Activated CD4-positive, CD25-positive, alpha-beta regulatory T cell treated with anti-CD3 and anti-CD28 coated beads, Interleukin-2, amount 50 U/mL, for 72 hours (primary cell): ENCODE data around the gene HSPA1B.
A peak's percentile ranks its signal among the peaks of the same experiment; 100 is the strongest.
"Not testable (repeated sequence)": the region's sequence is repeated elsewhere in the genome, so short reads cannot be mapped to it uniquely, and the experiment has no call there.

Source experiments
- DNase-seq: peaks from one replicate; pipeline ENCODE4 v3.0.0; 2021

The HSPA1B gene

DNA sequence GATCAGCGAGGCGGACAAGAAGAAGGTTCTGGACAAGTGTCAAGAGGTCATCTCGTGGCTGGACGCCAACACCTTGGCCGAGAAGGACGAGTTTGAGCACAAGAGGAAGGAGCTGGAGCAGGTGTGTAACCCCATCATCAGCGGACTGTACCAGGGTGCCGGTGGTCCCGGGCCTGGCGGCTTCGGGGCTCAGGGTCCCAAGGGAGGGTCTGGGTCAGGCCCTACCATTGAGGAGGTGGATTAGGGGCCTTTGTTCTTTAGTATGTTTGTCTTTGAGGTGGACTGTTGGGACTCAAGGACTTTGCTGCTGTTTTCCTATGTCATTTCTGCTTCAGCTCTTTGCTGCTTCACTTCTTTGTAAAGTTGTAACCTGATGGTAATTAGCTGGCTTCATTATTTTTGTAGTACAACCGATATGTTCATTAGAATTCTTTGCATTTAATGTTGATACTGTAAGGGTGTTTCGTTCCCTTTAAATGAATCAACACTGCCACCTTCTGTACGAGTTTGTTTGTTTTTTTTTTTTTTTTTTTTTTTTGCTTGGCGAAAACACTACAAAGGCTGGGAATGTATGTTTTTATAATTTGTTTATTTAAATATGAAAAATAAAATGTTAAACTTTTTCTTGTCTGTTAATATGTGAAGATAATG lies 2.2 kb downstream of the HSPA1B start:
- DNase-seq, result no peak

DNA sequence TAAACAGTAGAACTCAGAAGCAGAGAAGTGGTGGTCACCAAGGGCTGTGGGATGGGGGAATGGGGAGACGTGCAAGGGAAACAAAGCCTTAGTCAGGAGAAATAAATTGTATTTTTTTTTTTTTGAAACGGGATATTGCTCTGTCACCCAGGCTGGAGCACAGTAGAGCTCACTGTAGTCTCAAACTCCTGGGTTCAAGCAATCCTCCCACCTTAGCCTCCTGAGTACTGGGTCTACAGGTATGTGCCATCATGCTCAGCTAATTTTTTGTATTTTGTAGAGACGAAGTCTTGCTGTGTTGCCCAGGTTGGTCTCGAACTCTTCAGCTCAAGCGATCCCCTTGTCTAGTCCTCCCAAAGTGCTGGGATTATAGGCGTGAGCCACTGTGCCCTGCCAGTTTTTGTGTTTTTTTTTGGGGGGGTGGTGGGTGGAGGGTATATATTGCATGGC lies 3.4 kb downstream of the HSPA1B start:
- DNase-seq, result no peak

- no peak for DNase-seq
Observed at GRCh38 chr6:31831350-31832215, 4.0 kb downstream of the HSPA1B start.

- peak; percentile 81 for DNase-seq
Observed at GRCh38 chr6:31834367-31835250, 7.1 kb downstream of the HSPA1B start.

DNA sequence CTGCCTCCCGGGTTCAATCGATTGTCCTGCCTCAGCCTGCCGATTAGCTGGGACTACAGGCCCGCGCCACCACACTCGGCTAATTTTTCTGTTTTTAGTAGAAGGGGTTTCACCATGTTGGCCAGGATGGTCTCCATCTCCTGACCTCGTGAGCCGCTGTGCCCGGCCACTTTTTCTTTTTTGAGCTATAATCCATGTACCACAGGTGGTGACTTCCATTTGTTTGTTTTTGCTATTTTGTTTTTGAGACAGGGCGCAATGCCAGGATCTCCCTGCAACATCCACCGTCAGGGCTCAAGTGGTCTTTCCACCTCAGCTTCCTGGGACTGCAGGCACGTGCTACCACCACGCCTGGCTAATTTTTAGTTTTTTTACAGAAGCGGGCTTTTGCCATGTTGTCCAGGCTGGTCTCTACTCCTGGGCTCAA lies 8.5 kb downstream of the HSPA1B start:
- no peak for DNase-seq

GRCh38 chr6:31836474-31837368 lies 9.2 kb downstream of the HSPA1B start:
- no peak for DNase-seq

DNA sequence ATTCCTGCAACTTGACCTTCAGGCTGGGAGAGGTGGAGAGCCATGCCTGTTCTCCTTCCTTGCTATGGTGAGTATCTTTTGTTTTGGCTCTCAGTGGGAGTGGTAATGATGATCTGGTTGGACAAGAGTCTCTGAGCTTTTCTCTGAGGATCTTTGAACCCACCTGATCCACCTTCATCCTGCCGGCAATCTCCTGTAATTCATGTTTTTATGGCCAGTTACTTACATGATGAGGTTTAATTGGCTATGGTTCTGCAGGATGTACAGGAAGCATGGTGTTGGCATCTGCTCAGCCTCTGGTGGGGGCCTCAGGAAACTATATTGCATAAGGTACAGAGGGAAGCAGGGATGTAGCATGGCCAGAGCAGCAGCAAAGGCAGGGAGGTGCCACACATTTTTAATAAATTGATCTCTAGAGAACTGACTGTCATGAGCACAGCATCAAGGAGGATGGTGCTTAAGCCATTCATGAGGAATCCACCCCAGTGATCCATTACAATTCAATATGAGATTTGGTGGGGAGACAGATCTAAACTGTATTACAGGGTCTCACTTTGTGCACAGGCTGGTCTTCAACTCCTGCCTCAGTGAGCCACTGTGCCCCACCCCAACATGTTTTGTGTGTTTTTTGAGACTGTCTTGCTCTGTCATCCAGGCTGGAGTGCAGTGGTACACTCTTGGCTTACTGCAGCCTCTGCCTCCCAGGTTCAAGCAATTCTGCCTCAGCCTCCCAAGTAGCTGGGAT lies 10.0 kb downstream of the HSPA1B start:
- DNase-seq, result no peak

DNA sequence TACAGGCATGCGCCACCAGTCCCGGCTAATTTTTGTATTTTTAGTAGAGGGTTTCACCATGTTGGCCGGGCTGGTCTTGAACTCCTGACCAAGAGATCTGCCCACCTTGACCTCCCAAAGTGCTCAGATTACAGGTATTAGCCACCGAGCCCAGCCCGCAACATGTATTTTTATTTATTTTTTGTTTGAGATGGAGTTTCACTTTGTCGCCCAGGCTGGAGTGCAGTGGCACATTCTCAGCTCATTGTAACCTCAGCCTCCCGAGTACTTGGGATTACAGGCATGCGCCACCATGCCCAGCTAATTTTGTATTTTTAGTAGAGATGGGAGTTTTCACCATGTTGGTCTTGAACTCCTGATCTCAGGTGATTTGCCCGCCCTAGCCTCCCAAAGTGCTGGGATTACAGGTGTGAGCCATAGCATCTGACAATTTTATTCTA lies 10.6 kb downstream of the HSPA1B start:
- not testable (repeated sequence) for DNase-seq

DNA sequence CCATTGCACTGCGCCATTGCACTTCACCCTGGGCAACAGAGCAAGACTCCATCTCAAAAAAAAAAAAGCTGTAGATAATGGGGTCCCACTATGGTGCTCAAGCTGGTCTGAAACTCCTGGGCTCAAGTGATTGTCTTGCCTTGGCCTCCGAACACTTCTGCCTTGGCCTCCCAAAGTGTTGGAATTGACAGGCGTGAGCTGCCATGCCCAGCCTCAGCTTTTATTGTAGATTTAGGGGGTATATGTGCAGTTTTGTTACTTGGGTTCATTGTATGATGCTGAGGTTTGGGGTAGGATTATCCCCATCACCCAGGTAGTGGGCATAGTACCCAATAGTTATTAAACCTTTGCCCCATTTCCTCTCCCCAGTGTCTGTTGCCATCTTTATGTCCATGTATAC lies 11.4 kb downstream of the HSPA1B start:
- no peak for DNase-seq

DNA sequence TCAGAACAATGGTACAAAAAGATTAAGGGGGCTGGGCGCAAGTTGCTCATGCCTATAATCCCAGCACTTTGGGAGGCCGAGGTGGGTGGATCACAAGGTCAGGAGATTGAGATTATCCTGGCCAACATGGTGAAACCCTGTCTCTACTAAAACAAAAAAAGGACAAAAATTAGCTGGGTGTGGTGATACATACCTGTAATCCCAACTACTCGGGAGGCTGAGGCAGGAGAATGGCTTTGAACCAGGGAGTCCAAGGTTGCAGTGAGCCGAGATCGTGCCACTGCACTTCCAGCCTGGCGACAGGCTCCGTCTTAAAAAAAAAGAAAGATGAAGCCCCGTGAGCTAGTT lies 12.2 kb downstream of the HSPA1B start:
- DNase-seq, result not testable (repeated sequence)

GRCh38 chr6:31842053-31842452 lies 14.5 kb downstream of the HSPA1B start:
- DNase-seq, result no peak

DNA sequence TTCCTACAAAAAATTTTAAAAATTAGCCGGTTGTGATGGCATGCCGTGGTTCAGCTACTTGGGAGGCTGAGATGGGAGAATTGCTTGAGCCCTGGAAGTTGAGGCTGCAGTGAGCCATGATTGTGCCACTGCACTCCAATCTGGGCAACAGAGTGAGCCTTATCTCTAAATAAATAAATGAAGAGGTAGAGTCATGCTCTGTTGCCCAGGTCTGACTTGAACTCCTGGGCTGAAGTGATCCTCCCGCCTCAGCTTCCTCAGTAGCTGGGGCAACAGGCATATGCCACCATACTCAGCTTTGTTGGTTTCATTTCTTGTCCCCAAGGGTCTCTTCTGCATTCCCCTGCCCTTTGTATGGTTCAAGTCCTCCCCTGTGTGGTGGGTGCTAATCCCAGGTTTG lies 17.0 kb downstream of the HSPA1B start:
- no peak for DNase-seq

DNA sequence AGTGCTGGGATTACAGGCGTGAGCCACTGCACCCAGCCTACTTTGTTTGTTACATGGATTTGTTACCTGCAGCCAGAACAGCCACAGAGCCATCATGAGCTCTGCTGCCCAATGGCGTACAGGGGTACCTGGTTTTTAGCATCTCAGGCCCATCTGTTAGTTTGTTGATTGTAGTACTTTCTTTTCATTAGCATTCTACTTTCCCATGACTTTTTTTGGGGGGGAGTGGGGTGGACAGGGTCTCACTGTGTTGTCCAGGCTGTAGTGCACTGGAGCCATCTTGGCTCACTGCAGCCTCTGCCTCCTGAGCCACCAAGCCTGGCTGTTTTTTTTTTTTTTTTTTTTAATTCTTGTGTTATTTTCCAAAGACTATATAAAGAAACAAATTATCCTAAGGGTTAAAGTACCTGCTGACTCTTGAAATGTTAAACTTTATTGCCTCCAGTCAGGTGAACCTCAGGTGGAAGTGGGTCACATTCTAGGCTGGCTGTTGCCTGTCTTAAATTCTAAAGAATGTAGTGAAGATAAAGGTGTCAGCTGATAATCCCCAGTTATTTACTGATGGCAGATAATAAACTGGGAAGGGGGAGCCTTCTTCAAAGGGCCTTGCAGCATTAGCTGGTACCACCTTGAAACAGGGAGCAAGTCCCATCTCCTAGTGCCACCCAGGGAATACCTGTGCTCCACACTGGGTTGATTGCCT lies 19.9 kb downstream of the HSPA1B start:
- no peak for DNase-seq

DNA sequence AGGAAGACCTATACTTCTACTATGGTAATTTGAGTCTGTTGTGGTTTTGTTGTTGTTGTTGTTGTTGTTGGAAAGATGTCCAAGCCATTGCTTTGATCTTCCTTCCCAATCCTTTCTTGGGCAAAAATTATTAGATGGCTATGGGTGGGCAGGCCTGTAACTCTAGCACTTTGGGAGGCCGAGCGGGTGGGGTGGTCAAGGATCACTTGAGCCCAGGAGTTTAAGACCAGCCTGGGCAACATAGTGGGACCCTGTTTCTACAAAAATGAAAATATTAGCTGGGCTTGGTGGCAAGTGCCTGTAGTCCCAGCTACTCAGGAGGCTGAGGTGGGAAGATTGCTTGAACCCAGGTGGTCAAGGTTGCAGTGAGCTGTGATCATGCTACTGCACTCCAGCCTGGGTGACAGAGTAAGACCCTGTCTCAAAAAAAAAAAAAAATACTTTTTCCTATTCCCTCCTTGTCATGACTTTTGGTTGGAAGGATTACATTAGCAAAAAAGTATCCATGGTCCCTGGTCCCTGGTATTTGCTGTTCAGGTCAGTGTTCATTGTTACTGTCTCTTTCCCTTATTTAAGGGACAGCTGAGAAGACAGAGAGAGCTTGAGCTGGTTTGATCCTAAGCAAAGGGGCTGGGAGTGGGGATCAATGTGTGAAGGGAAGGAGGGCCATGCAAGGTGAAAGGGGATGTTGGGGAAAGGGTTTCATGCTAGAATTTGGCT lies 23.4 kb downstream of the HSPA1B start:
- no peak for DNase-seq

GRCh38 chr6:31851485-31851832 lies 23.9 kb downstream of the HSPA1B start:
- DNase-seq, result no peak

GRCh38 chr6:31851980-31852718 lies 24.6 kb downstream of the HSPA1B start:
- not testable (repeated sequence) for DNase-seq

DNA sequence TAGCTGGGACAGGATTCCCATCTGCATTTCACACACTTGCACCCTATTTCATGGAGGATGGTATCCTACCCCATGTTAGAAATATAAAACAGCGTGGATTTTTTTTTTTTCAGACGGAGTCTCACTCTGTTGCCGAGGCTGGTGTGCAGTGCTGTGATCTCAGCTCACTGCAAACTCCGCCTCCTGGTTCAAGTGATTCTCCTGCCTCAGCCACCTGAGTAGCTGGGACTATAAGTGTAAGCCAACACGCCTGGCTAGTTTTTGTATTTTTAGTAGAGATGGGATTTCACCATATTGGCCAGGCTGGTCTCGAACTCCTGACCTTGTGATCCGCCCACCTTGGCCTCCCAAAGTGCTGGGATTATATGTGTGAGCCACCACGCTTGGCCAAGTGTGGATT lies 30.2 kb downstream of the HSPA1B start:
- DNase-seq, result not testable (repeated sequence)

DNA sequence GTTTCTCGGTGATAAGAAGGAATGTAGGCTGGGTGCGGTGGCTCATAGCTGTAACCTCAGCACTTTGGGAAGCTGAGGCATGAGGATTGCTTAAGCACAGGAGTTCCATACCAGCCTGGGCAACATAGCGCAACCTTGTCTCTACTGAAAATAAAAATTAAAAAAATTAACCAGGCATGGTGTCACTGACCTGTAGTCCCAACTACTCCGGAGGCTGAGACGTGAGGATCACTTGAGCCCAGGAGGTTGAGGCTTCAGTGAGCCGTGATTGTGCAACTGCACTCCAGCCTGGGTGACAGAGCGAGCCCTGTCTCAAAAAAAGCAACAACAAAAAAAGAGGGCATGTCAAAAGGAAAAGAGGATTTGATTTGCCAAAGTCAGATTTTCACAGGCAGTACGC lies 31.2 kb downstream of the HSPA1B start:
- no peak for DNase-seq

DNA sequence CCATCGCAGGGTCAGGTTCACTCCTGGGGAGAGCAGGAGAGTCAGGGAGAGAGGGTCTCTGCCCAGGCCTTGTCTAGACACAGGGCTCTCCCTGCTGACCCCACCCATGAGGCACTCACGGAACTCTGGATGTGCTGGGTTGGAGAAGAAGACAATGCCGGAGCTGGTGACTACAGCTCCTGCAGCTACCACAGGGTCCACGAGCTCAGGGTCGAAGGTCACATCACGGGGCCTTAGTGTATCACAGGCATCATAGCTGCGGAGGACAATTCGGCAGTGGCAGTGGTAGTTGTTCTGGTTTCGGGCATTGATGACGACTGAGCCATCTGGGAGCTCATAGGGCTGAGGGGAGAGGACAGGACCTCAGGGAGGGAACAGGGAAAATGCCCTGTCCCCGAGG lies 32.4 kb downstream of the HSPA1B start:
- DNase-seq, result no peak

GRCh38 chr6:31860349-31860748 lies 32.8 kb downstream of the HSPA1B start:
- DNase-seq, result no peak
